DMS 273 treated with DMSO at 0.1 percent for 48 hours (cell line): ENCODE data around the gene MAPKBP1.

Experiments
- DNase-seq: peaks from one replicate; lab custom pipeline; 2025; lab: John Stamatoyannopoulos, UW

The MAPKBP1 gene

DNA sequence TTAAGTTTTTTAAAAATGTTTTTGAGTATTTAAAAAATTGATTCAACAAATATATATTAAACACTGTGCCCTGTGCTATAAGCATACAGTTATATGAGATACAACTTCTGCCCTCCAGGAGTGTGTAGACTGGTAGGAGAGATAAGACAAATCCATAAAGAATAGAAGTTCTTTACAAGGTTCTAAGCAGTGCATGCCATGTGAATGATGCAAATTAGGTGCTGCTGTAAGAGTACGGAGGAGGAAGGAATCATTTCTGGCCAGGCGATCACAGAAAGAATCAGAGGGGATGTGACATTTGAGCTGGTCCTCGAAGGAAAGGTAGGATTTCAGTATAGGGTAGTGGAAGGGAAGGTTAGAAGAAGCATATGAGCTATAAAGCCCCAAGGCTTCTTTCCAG is 14.0 kb downstream of the MAPKBP1 start:
- DNase-seq: no peak

DNA sequence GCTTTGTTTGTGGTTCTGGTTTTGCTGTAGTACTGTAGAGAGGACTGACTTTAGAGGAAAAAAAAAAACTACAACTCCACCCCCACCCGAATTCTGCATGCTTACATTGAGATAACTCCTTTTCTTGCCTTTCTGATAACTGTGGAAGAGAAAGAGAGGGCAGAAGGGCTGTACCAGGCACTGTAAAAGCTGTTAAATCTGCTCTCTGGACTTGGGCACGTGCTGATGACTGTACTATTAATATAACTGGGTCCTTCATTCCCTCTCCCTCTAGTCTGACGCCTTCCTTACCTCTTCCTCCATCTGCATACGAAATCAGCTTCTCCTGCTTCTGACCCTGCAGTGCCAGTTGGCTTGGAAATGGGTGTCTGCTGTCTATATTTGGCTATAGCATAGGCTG is 15.0 kb downstream of the MAPKBP1 start:
- no peak for DNase-seq

DNA sequence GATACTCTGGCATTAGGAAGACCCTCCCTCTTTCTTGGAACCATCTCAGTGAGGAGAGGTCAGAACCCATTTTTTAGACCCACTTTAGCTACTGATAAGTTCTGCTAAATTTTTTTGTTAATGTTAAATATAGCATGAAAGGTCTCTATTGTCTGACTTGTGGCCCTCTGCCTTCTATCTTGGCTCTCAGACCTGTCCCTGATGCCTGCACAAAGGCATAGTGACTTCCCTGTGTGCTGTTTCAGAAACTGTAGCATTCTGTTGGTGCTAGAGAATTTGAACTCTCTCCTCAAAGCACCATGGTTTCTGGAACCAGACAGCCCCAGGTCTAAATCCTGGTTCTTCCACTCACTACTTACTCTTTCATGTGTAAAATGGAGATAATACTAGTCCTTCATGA is 15.4 kb downstream of the MAPKBP1 start:
- no peak for DNase-seq

DNA sequence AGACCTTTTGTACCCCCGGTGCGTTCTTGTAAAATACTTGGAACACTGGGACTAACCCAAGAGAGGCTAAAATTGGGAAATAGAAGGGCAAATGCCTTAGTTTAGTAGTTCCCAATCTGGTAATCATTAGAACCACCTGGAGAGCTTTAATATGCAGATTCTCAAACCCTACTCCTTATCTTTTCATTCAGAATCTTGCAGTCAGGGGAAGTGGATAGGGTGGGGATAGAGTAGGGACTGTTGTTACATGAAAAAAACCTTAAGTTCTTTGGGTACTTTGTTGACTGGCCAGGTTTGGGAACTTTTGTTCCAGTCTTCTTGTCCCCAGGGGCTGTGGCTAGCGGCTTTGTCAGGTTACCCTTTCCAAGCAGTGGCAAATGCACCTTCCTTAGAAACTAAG is 15.9 kb downstream of the MAPKBP1 start:
- DNase-seq: no peak

DNA sequence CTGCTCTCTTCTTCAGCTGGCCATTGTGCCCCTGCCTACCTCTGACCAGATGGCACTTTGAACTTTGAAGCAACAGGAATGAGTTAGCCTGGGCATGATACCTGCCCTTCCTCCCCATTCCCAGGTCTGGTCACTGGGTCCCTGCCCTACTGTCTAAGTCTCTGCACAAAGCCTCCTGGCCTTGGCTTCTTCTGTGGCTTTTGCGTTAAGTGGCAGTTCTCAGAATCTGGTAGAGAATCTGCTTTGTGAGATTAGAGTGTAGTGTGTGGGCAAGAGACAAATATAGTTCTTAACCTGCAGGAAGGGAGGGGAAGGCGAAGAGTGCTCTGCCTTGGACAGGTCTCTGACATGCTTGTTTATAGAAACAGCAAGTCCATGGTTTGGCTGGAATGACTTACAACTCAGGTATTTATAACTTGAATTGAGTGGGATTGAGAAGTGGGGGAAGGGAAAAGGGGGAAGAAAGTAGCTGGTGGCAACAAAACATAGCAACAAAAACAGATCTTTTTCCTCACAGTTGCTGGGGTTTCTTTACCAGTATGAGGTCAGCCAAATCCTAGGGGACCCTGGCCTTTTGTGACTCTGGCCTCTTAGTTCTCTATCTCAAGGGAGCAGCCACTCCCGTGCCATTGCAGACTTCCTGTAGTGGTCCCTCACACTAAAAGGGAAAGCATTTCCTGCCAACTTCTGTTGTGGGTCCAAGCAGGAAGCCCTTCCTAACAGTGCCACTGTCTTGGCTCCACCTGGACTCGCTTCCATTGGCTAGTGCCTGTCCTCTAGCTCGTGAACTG is 16.7 kb downstream of the MAPKBP1 start:
- DNase-seq: no peak

DNA sequence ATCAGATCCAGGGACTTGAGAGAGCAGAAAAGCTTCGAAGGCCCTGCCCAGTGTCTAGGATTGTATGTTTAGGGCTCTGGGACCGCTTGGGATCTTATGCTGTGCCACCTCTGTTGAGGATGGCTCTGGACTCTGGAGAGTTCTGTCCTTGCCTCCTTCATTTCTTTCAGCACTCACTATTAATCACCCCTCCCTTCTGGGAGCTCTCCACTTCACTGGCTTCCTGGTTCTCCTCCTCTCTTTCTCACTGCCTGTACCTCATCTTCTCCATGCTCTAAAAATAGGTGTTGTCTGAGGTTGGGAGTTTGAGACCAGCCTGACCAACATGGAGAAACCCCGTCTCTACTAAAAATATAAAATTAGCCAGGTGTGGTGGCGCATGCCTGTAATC is 17.3 kb downstream of the MAPKBP1 start:
- DNase-seq: no peak

DNA sequence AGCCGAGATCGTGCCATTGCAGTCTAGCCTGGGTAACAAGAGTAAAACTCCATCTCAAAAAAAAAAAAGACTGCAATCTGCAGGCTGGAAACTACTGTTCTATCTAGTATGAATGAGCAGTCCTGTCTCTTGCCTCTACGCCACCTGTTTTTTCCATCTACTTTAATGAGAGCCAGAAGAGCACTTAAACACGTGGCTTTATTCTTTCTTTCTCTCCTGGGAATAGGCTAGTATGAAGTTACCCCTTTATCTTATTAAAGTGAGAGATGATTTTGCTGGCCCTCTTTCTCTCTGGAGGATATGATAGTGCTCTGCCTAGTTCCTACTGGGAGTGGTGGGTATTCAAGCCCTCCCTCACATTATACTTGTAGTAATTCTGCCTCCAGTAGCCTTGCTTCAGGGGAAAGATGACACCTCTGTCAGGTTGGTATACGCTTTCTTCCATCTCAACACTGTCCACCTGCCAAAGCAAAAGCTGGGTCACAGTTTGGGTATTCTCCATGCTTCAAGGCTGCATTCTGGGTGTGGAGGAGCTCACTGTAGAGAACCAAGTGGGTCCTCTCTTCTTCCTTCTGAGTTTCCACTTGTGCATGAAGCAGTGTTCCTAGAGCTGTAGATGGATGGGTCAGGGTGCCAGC is 17.8 kb downstream of the MAPKBP1 start:
- no peak for DNase-seq

DNA sequence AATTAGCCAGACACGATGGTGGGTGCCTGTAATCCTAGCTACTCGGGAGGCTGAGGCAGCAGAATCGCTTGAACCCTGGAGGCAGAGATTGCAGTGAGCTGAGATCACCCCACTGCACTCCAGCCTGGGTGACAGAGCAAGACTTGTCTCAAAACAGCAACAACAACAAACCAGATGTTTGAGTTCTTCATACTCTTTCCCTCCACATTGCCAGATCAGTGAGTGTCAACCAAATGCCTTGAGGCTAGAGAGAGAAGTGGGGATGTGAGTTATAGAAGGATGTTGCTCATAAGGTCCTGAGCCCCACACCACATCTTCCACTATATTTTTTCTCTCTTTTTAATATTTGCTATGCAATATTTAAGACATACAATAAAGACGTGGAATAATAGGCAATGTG is 19.8 kb downstream of the MAPKBP1 start:
- no peak for DNase-seq

DNA sequence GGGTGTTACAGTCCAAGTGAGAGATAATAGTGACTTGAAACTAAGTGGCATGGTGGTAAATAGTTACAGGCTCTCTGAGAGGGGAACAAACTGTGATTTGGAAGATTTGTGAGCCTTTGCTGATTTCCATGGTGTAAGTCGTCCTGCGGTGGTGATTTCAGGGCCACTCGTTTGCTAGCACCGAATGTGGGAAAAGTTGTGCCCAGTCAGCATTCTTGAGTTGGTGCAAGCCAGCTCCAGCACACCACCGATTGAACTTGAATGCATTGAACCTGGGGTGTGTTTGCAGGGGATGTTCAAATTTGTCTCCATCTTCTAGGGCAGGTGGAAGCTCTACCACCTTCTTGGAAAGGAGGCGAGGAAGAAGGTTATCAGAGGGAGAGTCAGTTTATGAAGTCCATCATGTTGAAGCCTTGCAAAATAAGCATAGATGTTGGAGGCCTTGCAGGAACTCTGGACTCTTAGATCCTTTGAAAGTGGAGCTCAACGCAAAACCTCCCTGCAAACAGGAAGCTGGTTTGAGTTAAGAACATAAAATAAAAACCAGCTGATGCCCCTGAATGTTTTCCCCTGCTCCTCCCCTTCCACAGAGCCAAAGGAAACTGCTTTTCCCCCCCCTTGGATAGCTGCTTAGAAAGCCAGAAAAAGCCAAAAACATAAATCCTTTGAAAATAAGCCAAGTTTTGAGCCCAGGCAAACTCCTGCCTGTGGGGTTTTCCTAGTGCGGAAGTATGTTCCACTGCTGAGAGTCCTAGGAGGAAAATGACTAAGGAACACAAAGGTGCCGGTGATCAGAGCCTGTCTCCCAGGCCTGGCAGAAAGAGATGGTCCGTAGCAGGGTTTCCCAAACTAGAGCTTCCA is 21.9 kb downstream of the MAPKBP1 start:
- no peak for DNase-seq

DNA sequence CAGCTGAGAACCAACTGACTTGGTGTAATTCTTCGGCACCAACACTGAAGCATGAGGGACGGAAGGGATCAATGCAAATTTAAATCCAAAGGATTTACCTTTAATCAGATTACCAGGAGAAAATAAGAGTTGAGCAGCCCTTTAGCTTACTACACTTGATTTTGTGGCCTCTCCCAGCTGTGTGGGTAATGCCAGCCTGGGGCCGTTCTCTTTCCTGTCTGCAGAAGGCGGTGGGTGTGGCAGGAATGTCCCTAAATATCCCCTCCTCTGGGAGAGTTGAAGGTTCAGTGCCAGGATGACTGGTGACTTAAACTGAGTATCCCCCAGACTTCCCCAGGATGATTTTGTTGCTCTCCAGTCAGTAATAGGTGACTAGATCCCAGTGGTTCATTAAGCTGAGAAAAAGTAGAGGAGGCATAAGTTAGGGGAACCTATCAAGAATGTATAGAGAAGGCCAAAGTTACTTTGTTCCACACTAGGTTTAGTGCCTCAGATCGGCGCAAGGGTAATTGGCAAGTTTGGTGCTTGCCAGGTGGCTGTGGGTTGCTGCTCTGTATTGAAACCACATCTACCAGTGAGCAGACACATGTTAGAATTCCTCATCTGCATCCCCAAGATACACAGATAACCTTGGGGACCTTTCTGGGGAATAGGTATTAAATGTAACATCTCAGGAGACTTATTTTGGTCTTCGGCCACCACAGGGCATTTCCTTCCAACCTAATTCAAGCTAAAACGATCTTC is 23.1 kb downstream of the MAPKBP1 start:
- no peak for DNase-seq

DNA sequence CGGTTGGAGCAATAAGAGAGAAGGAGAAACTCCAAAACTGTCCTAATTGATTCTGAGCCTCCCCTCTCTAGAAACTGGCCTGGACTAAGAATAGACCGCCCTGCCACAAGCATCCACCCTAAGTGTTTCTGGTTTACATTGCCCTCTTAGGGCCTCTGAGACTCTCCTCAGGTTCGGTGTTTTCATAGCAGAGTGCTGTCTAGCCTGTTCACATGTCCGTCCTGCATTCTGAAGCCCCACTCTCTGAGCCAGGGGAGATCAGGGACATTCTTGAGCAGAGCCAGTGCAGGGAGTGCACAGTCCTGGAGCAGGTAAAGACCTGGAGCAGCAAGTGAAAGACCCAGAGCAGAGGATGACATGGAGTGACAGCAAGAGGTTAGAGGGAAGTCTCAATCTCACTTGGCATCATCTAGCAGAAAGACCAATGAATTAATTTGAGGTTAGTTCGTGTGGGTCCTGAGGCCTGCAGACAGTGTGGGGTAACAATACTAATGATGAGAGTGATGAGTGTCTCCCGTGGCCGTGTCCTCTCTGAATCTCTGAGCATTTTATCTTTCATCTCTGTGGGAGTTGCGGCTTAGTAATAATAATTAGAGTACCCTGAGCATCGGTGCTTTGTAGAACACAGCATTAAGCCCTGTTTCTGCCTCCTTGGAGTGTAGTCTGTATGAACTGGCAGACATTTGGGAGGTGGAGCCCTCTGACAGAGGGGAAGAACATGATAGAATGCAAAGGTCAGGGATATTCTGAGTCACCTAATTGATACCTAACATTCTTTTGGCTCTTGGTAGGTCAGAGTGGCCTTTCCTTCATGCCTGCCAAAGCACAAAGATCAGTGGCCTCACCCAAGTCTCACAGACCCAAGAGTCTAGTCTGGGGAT is 24.6 kb downstream of the MAPKBP1 start:
- DNase-seq: no peak

DNA sequence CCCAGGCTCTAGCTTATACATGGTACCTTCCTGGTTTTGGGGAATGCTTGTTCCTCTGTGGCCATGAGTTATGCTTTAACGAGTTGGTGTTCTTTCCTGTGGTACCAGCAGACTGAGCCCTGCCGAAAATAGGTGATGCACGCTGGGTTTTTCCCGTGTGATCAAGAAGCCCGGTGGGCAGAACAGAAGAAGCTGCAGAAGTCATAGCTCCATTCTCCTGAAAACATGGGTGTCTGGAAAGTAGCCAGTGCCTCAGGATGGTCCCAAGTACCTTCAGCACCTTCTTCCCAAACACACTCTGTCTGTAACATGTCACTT is 25.2 kb downstream of the MAPKBP1 start:
- DNase-seq: no peak

DNA sequence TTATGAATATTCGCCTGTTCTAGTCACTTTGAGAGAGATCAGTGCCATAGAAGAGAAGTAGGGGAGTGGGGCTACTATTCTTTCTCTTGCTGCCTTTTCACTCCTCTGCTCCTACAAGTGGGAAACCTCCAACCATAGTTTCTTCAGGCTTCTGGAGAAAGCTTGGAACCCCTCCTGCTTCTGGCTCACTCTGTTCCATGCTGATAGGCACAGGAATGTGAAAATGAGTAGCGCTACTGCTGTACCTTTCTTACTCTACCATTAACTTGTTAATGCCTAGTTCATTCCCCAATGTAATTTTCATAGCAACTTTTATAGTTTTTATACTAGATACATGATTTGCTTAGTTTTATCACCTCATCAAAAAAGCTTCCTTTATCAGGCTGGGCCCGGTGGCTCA is 26.9 kb downstream of the MAPKBP1 start:
- DNase-seq: no peak

DNA sequence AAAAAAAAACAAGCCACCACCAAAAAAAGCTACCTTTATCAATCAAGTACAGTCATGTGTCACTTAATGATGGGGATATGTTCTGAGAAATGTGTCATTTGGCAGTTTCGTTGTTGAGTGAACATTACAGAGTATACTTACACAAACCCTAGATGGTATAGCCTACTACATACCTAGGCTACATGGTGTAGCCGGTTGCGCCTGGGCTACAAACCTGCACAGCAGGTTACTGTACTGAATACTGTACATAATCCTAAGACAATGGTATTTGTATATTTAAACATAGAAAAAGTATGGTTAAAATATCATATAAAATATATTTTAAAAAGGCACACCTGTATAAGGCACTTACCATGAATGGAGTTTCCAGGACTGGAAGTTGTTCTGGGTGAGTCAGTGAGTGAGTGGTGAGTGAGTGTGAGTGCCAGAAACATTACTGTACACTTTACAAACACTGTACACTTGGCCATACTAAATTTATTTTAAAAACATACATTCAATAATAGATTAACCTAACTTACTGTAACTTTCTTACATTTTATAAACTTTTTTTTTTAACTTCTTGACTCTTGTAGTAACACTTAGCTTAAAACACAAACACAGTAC is 27.7 kb downstream of the MAPKBP1 start:
- DNase-seq: no peak

DNA sequence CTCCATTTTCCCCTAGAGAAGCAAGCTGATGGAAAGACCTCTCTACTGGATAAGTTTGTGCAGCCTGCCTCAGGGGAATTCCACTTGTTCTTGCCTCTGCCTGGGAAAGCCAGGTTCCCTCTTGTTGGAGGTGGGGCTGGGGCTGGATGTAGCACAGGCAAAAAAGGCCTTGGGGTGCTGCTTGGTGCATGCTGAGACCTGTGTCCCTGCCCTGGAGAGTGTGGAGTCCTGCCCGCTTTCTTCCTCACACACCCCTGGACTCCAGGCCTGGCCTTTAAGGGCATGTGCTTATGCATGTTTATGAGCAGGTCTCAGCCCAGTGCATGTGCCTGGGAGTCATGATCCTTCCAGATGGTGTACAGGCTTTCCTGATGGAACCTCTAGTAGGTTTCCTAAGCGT is 30.1 kb downstream of the MAPKBP1 start:
- no peak for DNase-seq

DNA sequence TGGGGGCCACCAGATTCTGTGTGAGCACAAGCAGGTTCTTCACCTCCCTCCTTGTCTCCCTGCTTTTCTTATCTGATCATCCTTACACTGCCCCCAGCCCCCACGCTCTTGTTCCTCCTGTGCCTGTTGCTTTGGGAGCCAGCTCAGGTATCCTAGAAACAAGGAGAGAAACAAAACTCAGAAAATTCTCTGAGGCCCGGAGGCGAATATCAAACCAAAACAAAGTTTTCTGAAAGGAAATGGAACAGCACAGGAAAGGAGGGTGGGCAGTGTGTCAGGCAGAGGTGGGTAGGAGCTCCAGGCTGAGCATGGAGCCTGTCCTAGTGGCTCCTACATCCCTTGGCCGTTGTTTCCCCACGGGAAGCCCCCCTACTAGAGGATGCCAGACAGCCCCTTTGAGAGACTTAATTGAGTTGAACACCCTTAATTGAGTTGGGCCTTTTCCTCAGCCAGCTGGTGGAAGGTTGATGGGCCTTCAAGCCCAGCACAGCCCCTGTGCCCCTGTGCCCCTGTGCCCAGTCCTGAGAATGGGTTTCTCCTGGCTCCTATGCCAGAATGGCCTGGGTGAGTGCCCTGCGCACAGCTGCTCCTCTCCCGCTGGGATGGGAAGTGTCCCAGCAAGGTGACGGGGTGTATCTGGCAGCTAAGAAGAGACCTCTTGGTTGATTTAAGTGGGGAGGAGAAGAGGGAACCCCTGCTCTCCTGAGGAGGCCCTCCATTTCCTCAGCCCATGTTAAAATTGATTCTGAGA is 30.8 kb downstream of the MAPKBP1 start:
- DNase-seq: no peak

DNA sequence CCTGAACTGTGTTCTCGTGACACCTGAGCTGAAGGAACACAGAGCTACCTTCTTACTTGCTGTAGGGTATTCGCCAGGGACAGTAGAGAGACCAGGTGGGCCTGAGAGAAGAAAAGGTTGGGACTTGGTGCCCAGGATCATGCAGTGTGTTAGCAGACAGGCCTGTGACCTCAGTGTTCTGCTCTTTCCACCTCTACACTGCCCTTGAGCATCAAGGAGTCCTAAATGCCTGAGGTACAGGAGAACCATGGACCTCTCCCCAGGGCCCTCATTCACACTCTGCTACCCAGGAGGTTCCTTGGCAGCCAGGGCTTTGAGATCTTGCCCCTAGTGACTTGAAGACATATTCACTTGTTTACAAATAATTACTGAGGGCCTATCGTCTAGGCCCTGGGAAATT is 31.4 kb downstream of the MAPKBP1 start:
- no peak for DNase-seq

DNA sequence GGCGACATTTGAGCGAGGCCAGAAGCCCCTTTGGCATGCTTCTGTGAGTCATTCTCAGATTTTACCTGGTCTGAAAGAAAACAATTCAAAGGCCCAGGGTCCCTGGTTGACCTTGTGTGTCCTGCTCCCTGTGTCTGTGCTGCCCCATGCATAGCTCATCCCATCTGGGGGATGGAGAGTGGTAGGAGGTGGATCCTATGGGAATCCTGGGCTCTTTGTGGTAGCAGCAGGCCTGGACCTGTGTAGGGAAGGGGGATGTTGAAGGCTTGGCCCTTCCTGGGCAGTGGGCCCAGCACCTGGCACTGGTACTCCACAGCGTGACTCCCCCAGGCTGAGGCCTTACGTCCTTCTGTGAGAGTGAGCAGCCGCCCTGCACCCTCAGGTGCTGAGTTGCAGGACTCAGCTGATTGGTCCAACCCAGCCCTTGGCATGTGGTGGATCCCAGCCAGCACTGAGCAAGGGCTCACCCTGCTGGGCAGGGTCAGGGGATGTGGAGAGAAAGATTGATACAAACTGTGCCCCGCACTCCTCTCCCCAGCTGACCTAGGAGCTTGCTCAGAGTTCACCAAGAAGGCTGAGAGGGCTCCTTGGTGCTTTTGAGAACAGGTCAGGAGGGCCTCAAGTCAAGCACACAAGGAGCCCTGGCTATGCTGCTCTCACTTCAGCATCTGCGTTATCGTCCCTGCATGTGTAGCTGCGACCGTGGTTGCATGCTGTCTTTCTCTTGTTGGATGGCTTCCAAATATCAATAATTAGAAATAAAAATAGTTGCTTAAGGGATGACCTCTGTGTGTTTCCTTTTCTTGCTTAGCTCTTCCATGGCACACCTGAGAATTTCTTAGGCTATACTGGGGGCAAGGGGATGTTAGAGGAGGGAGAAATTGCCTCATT is 32.3 kb downstream of the MAPKBP1 start:
- DNase-seq: no peak

DNA sequence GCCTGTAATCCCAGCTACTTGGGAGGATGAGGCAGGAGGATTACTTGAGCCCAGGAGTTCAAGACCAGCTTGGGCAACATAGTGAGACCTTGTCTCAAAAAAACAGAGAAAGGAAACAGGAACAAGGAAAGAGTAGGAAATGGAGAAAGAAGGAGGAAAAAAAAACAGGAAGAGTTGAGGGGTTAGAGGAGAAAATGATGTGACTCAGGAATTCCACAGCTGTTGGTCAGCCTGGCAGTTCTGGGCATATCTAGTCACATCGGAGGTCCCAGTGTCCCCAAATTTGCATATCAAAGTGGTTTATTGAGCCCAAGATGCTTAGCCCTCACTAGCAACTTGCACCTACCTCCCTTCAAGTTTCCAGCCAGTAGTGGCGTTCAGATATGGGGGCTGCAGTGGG is 34.8 kb downstream of the MAPKBP1 start:
- DNase-seq: no peak
